SW 1271 (cell line): ENCODE results near the gene BCAR3.

Source experiments
- DNase-seq, 2 experiments: peaks; one replicate each; lab custom pipeline; 2025; lab: John Stamatoyannopoulos, UW

The BCAR3 gene

GRCh38 chr1:93681101-93681988 is at the start of gene BCAR3:
Gene BCAR3 (minus strand): TSS chr1:93681837. CDS start chr1:93674930, 6,907 bp downstream.
- DNase-seq, result peak in 1 of 2 experiments; percentile 60

GRCh38 chr1:93730621-93731020 is 49.0 kb upstream of the BCAR3 start:
- DNase-seq, result no peak

- DNase-seq, result no peak
Measured at GRCh38 chr1:93729906-93730305, 48.3 kb upstream of the BCAR3 start.

- DNase-seq, result no peak
Measured at GRCh38 chr1:93729502-93729901, 47.9 kb upstream of the BCAR3 start.

- DNase-seq, result no peak
Measured at GRCh38 chr1:93728480-93729131, 47.0 kb upstream of the BCAR3 start.

GRCh38 chr1:93723733-93724270 is 42.2 kb upstream of the BCAR3 start:
- no peak for DNase-seq

- no peak for DNase-seq
Measured at GRCh38 chr1:93723110-93723509, 41.5 kb upstream of the BCAR3 start.

GRCh38 chr1:93722081-93723031 is 40.7 kb upstream of the BCAR3 start:
- no peak for DNase-seq

GRCh38 chr1:93720956-93721626 is 39.5 kb upstream of the BCAR3 start:
- DNase-seq, result no peak

GRCh38 chr1:93717640-93718039 is 36.0 kb upstream of the BCAR3 start:
- DNase-seq, result no peak

GRCh38 chr1:93716941-93717368 is 35.3 kb upstream of the BCAR3 start:
- DNase-seq, result no peak

- DNase-seq, result no peak
Measured at GRCh38 chr1:93716163-93716562, 34.5 kb upstream of the BCAR3 start.

GRCh38 chr1:93715529-93716126 is 34.0 kb upstream of the BCAR3 start:
- DNase-seq, result no peak

- no peak for DNase-seq
Measured at GRCh38 chr1:93714356-93714755, 32.7 kb upstream of the BCAR3 start.

- no peak for DNase-seq
Measured at GRCh38 chr1:93713341-93713740, 31.7 kb upstream of the BCAR3 start.

- DNase-seq, result no peak
Measured at GRCh38 chr1:93712741-93713140, 31.1 kb upstream of the BCAR3 start.

GRCh38 chr1:93710499-93711453 is 29.1 kb upstream of the BCAR3 start:
- no peak for DNase-seq

GRCh38 chr1:93708734-93709481 is 27.3 kb upstream of the BCAR3 start:
- no peak for DNase-seq

GRCh38 chr1:93707956-93708355 is 26.3 kb upstream of the BCAR3 start:
- no peak for DNase-seq
